Measurements from ENCODE around the gene GARRE1.

- TF ChIP-seq CTCF (IDR thresholded peaks at IDR 0.05 in 2 of 3, conservative IDR thresholded peaks at IDR 0.05 in 1 of 3; ENCODE audit: borderline replicate concordance in 1 of 3, insufficient read depth in 1 of 3, low read depth in 2 of 3, low read length in 2 of 3) (no peak), EZH2 (IDR thresholded peaks at IDR 0.05) (no peak), MAX (IDR thresholded peaks at IDR 0.05) (no peak), SP1 (IDR thresholded peaks at IDR 0.05; ENCODE audit: low read depth) (no peak), POLR2AphosphoS5 (IDR thresholded peaks at IDR 0.05; ENCODE audit: low read depth, low read length) (no peak), EGR1 (IDR thresholded peaks at IDR 0.05; ENCODE audit: low read depth) (no peak), POLR2A (IDR thresholded peaks at IDR 0.05; ENCODE audit: borderline replicate concordance, extremely low read depth, insufficient read depth, insufficient read length) (no peak), SIN3A (IDR thresholded peaks at IDR 0.05; ENCODE audit: low read depth) (no peak), YY1 (IDR thresholded peaks at IDR 0.05; ENCODE audit: extremely low read depth, insufficient replicate concordance, low read depth, low read length) (no peak), TCF7L2 (IDR thresholded peaks at IDR 0.05; ENCODE audit: borderline replicate concordance, extremely low read depth, insufficient read depth, insufficient read length) (no peak), SRF (IDR thresholded peaks at IDR 0.05; ENCODE audit: low read depth) (no peak), JUND (IDR thresholded peaks at IDR 0.05) (no peak), EZH2phosphoT487 (IDR thresholded peaks at IDR 0.05; ENCODE audit: borderline replicate concordance) (no peak), CBX3 (IDR thresholded peaks at IDR 0.05; ENCODE audit: low read depth) (no peak)
Observed at GRCh38 chr19:34215666-34216038, 38.7 kb upstream of the GARRE1 start.
